Panc1 (cell line): Measurements from ENCODE around the gene RASSF5.

Source experiments
- CTCF ChIP-seq: fragments of 450-650 bp; IDR thresholded peaks from 2 replicates; pipeline ENCODE4 v1.5.1; 2017; ENCODE audit warnings: mild to moderate bottlenecking
- POLR2AphosphoS5 ChIP-seq: IDR thresholded peaks from 2 replicates; pipeline ENCODE4 v1.6.1; 2012; ENCODE audit warnings: mild to moderate bottlenecking, low read depth, low read length, moderate library complexity
- REST ChIP-seq, 2 experiments: IDR thresholded peaks; 2 replicates each; pipeline ENCODE4 v1.6.1; 2011 to 2012; ENCODE audit warnings: low read depth in 2 of 2, control low read depth in 1 of 2, low read length in 1 of 2, mild to moderate bottlenecking in 1 of 2, moderate library complexity in 1 of 2; ENCODE audit not compliant: insufficient read depth in 1 of 2
- SIN3A ChIP-seq: IDR thresholded peaks from 2 replicates; pipeline ENCODE4 v1.6.1; 2012; ENCODE audit warnings: low read depth, mild to moderate bottlenecking, low read length, moderate library complexity, borderline replicate concordance; ENCODE audit not compliant: insufficient read depth

- TF ChIP-seq SIN3A (no peak), CTCF (no peak), REST (IDR thresholded peaks at IDR 0.05; ENCODE audit: insufficient read depth in 1 of 2, low read depth in 2 of 2, low read length in 1 of 2) (no peak), POLR2AphosphoS5 (no peak)
Observed at GRCh38 chr1:206575165-206575893, 68.0 kb downstream of the RASSF5 start.
